Effector memory CD4-positive, alpha-beta T cell (primary cell): Measurements from ENCODE around the gene FZR1.

ENCODE experiments used
- DNase-seq, 3 donors: peaks; one replicate each; pipeline ENCODE4 v3.0.0-alpha.2; 2020
- H3K27ac ChIP-seq: 2 replicates; pipeline ENCODE4 v1.7.0; 2013; ENCODE audit warnings: mild to moderate bottlenecking, low read length, moderate library complexity; ENCODE audit not compliant: insufficient read depth, poor library complexity, severe bottlenecking
- H3K27me3 ChIP-seq: replicated peaks from 2 replicates; pipeline ENCODE4 v1.7.0; 2013; ENCODE audit warnings: mild to moderate bottlenecking, low read length; ENCODE audit not compliant: insufficient read depth, control insufficient read depth, poor library complexity, severe bottlenecking
- H3K36me3 ChIP-seq: 2 replicates; pipeline ENCODE4 v1.7.0; 2013; ENCODE audit warnings: mild to moderate bottlenecking, low read length, moderate library complexity; ENCODE audit not compliant: control insufficient read depth, insufficient read depth
- H3K4me1 ChIP-seq: 2 replicates; pipeline ENCODE4 v1.7.0; 2013; ENCODE audit warnings: low read length, mild to moderate bottlenecking; ENCODE audit not compliant: control insufficient read depth, insufficient read depth, poor library complexity, severe bottlenecking
- H3K4me3 ChIP-seq: 2 replicates; pipeline ENCODE4 v1.7.0; 2013; ENCODE audit warnings: low read length, low read depth, mild to moderate bottlenecking; ENCODE audit not compliant: insufficient read depth, poor library complexity, severe bottlenecking
- H3K9me3 ChIP-seq: 2 replicates; pipeline ENCODE4 v1.7.0; 2013; ENCODE audit warnings: mild to moderate bottlenecking, low read length, moderate library complexity; ENCODE audit not compliant: control insufficient read depth

Gene FZR1

GRCh38 chr19:3464587-3465235, 41.4 kb upstream of the FZR1 start:
- H3K4me3 ChIP-seq: no peak overlapping the region
- no peak overlapping the region for H3K27ac ChIP-seq
- no peaks in the 10 kb centered on the region for H3K27me3 ChIP-seq
- H3K4me1 ChIP-seq: no peaks in the 10 kb centered on the region
- no peak for DNase-seq
- H3K9me3 ChIP-seq: no peaks in the 10 kb centered on the region
- no peaks in the 10 kb centered on the region for H3K36me3 ChIP-seq

DNA sequence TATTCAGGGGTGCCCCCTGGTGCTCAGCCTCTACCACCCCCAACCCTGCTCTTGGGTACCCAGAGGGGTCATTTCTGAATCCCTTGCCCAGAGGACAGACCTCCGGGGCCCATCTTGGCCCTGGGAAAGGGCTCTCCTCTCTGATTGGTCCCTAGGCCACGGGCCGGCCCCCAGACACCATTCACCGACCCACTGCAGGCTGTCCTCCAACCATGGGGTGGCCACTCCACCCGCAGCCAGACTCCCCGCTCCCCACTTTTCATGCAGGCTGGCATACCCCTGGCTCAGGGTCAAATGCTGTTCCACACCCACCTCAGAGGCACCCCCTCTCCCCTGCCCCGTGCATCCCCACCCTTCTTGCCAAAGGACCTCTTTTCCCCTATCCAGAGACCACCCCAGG, 40.6 kb upstream of the FZR1 start:
- no peaks in the 10 kb centered on the region for H3K4me1 ChIP-seq
- no peak overlapping the region for H3K4me3 ChIP-seq
- no peaks in the 10 kb centered on the region for H3K9me3 ChIP-seq
- H3K27me3 ChIP-seq: no peaks in the 10 kb centered on the region
- no peak for DNase-seq
- H3K27ac ChIP-seq: no peak overlapping the region
- H3K36me3 ChIP-seq: no peaks in the 10 kb centered on the region

GRCh38 chr19:3466635-3467034, 39.5 kb upstream of the FZR1 start:
- no peaks in the 10 kb centered on the region for H3K36me3 ChIP-seq
- no peaks in the 10 kb centered on the region for H3K27me3 ChIP-seq
- no peaks in the 10 kb centered on the region for H3K9me3 ChIP-seq
- no peak overlapping the region for H3K27ac ChIP-seq
- H3K4me1 ChIP-seq: no peaks in the 10 kb centered on the region
- DNase-seq: no peak
- no peak overlapping the region for H3K4me3 ChIP-seq

DNA sequence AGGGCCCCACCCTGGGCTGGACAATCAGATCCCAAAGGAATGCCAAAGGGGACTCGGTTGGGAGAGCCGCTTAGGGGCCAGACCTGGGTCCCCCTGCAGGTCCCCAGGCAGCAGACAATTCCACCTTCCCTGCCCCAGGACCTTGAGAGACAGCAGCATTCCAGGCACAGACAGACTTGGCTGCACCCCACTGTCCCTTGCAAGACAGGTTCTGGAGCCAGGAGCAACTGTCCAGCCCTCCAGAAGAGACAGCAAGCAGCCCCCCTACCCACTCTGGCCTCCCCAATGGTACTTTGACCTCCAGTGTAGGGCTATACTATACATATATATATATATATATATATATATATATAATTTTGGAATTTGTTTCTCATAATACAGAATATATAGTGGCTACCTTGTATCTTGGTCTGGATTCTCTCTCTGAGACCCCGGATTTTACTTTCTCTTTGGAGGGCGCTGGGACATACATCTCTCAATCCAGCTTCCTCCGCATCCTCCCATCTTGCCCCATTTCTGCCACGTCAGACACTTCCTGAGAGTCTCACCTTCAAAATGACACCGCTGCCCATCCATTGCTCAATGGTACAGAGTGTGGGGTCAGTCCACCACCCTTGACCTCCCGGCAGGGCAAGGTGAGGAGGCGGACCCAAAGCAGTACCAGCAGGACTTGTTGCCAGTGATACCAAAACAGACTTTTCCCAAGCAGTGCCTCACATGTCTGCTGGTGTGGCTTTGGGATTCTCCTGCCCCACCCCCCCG, 38.5 kb upstream of the FZR1 start:
- Histone ChIP-seq H3K27ac (no peak overlapping the region), H3K9me3 (no peaks in the 10 kb centered on the region), H3K4me1 (no peaks in the 10 kb centered on the region), H3K36me3 (no peaks in the 10 kb centered on the region), H3K4me3 (no peak overlapping the region), H3K27me3 (no peaks in the 10 kb centered on the region)
- DNase-seq: no peak

DNA sequence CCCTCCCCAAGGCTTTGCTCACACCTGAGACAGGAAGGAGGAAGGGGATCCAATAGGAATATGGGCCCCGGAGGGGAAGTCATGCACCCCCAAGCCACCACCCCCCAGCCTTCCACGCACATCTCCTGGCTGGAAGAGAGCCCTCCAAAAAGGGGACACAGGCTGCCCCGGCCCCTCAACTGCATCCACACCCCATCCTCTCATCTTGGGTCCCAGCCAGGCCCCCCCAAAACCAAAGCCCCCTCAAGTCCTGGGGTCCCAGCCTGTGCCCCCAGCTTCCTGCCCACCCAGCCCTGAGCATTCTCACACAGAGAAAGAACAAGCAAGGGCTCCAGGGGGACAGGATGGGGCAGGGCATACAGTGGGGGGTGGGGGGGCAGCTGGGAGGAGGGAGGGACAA, 37.9 kb upstream of the FZR1 start:
- Histone ChIP-seq H3K27me3 (no peaks in the 10 kb centered on the region), H3K27ac (no peak overlapping the region), H3K36me3 (no peaks in the 10 kb centered on the region), H3K4me1 (no peaks in the 10 kb centered on the region), H3K9me3 (no peaks in the 10 kb centered on the region), H3K4me3 (no peak overlapping the region)
- no peak for DNase-seq

DNA sequence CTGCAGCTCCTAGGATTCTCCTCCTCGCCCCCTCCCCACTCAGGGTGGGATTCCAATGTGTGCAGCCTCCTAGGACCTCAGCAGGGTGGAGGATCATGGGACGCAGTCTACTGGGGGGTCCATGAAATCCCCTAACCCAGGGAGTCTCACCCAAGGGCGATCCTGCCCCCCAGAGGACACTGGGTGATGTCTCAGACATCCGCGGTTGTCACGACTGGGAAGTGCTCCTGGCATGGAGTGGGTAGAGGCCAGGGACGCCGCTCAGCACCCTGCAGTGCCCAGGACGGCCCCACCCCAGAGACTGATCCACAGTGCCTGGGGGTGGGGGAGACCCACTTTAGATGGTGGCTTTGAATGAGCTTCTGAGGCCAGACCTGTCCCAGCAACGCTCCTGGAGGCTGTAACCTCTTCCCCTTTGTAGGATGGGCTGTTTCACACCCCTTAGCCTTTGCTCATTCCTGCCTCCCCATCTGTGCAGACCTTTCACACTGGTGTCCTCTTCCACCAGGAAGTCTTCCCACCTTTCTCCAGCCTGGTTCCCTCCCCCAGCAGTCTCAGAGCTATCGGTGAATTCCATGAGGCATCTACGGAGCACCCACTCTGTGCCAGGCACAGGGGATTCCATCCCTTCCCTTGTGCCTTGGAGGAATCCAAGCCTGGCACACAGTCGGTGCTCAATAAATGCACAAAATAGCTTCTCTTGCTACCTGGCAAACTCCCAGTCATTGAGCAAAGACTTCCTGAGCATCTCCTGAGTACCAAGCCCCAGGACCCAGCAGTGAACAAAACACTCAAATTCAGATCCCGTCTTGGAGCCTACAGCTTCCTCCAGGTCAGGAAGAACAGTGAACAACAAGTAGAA, 36.2 kb upstream of the FZR1 start:
- H3K4me1 ChIP-seq: no peaks in the 10 kb centered on the region
- H3K4me3 ChIP-seq: no peak overlapping the region
- H3K27ac ChIP-seq: no peak overlapping the region

DNA sequence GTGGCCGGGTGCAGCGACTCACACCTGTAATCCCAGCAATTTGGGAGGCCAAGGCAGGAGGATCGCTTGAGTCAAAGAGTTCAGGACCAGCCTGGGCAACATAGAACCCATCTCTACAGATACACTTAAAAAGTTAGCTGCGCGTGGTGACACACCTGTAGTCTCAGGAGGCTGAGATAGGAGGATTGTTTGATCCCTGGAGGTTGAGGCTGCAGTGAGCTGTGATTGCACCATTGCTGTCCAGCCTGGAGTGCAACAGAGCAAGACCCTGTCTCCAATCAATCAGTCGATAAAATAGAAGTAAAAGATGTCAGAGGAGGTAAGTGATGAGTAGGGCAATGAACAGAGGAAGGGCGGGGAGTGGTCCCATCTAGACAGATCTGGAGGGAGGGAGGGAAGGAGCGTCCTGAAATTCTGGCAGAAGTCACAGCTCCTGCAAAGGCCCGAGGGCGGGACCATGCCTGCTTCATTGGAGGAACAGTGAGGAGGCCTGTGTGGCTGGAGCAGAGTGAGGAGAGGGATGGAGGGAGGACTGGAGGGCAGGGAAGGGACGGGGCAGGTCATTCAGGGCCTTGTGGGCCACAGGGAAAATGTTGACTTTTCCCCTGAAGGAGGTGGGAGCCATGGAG, 35.5 kb upstream of the FZR1 start:
- no peak for DNase-seq
- Histone ChIP-seq H3K4me1 (no peaks in the 10 kb centered on the region), H3K27ac (no peak overlapping the region), H3K27me3 (no peaks in the 10 kb centered on the region), H3K4me3 (no peak overlapping the region), H3K9me3 (no peaks in the 10 kb centered on the region), H3K36me3 (no peaks in the 10 kb centered on the region)

More for the DNA sequence above, 36.2 kb upstream of the FZR1 start:
- no peak for DNase-seq
- Histone ChIP-seq H3K9me3 (no peaks in the 10 kb centered on the region), H3K36me3 (no peaks in the 10 kb centered on the region), H3K27me3 (no peaks in the 10 kb centered on the region)

GRCh38 chr19:3471954-3472655, 34.0 kb upstream of the FZR1 start:
- no peaks in the 10 kb centered on the region for H3K9me3 ChIP-seq

DNA sequence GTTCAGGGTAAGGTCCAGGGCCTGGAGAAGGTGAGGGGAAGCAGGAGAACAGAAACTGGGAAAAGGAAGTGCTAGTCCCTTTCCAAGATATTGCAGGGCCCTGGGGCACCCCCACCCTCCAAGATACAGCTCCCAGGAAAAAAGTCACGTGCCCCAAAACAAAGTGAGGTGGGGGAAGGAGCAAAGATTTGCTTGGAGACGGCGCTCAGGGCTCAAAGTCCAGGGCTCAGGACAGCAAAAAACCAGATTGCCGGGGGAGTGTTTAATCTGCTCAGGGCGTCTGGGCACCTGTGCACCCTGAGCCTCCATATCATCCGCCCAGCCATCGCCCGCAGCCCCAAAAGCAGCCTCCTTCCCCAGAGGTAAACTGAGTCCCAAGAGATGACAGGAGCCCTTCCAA, 32.1 kb upstream of the FZR1 start:
- H3K27ac ChIP-seq: no peak overlapping the region
- DNase-seq: no peak
- H3K4me3 ChIP-seq: no peak overlapping the region
- no peaks in the 10 kb centered on the region for H3K9me3 ChIP-seq
- no peaks in the 10 kb centered on the region for H3K36me3 ChIP-seq
- H3K27me3 ChIP-seq: no peaks in the 10 kb centered on the region
- H3K4me1 ChIP-seq: peaks cover 7% of the 10 kb centered on the region

More at GRCh38 chr19:3471954-3472655, 34.0 kb upstream of the FZR1 start:
- H3K4me1 ChIP-seq: no peaks in the 10 kb centered on the region
- no peak for DNase-seq
- H3K4me3 ChIP-seq: no peak overlapping the region
- no peaks in the 10 kb centered on the region for H3K27me3 ChIP-seq
- no peaks in the 10 kb centered on the region for H3K36me3 ChIP-seq
- H3K27ac ChIP-seq: no peak overlapping the region
